ENCODE measurements around the gene CCND3. TPM values are rescaled to one million over a fixed set of nuclear protein-coding genes. Genes with fewer than 3 reads are reported as not detected.

The CCND3 gene
- total RNA-seq = 38.6 and 50.2 TPM in 2 replicates

DNA sequence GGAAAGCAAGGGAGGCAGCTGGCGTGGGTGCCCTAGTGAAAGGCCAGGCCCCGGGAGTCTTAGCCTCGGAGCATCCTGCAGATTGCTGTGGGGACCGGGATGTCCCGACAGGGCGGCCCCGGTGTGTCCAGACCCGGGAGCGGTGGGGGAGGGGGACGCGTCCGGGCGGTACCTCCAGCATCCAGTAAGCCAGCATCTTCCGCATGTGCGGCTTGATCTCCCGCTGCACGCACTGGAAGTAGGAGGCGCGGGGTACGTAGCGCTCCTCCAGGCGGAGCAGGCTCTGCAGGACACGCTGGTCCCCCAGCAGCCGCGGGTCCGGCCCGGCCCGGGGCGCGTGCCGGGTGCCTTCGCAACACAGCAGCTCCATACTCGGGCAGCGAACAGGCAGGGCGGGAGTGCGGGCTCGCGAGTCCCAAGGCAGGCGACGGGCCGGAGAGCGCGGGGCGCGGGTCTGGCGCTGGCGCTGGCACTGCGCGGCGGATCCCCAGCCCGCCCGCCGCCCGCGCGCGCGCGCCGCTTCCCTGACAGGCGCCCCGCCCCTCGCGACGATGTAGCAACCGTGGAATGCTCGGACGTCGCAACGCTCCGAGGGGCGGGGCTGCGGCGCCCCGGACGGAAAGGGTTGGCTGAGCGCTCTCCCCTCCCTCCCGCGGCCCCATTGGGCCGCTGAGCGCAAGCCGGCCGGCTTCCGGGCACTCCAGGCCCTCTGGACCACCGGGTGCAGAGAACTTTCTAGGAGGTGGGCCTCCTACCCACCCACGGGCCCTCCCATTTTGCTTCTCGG lies at the start of gene CCND3:
CCND3 (minus strand) TSS at position 529 of the 787 bp plus-strand sequence; CDS start at position 370, 159 bp downstream.

DNA sequence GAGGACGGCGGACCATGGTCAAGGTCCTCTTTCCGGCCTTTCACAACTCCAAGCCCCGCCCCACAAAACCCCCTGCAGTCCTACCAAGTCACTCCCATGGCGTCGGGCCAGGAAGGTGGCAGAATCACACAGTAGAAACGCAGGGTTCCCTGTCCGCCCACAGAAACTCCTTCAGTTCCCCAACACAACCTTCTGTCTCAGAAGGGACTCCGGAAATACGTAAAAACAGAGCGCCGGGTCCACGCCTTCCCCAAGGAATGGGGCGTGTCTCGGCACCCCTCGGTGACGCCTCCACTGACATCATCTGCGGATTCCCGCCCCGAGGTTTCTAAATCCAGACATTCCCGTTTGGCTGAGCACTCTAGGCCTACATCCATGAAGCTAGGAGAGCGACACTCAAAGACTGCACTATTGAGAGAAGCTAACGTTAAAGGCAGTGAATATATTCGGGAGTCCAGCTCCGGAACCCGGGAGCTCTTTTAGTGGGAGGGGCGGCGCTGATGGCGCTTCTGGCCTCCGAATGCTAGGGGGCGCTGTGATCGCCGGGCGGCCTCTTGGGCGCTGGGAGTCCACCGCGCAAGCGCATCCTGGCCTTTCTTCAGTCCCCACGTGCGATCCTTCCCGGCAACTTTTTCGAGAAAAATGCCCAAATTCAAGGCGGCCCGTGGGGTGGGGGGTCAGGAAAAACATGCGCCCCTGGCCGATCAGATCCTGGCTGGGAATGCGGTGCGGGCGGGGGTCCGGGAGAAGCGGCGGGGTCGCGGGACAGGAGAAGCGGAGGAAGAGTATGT lies 20.5 kb downstream of the CCND3 start, which contains the start of the genes BYSL and MED20:
BYSL (plus strand) TSS at position 579 of the 791 bp plus-strand sequence; CDS start at position 643, 64 bp downstream.
MED20 (minus strand) TSS at position 219 of the 791 bp plus-strand sequence; CDS start at position 98, 121 bp downstream.

DNA sequence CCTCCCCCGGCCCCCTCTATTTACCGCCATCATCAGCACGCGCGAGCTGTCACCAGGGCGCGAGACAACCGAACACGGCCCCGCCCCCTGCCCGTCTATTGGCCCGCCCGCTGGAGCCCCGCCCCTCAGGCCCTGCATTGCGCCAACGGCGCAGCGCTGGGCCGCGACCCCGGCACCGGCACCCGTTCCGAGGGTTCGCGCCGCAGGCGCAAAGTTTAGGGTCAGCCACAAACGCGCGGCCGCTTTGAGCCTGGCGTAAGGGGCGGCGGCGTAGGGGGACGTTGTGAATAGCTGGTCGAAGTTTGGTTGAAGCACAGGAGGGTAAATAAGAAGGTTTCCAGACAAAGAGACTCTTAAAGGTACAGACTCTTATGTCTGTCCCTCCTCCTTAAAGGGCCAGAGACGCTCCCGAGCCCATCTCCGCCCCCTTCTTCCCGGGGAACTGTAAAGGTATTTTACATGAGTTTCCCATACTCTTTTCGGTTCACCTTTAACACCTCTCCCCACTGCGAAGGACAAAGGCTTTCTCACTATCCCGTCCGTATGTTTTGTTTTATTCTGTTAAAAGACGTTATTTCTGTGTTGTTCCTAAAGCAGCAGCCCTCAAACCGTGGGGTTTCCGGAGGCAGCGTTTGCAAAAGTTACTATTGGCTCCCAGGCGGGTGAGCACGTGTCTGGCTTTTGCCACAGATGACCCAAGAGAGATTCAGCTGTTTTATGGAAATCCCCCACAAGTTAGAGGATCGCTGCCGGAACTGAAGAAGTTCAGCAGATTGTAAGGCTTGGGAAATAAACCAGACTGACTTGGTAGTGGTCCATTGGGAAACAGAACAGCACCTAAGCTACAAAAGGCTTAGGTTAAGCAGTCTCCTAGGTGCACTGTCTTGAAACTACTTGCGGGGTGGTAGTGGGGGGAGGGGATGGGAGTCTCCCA lies 46.0 kb downstream of the CCND3 start, which contains the start of gene USP49:
USP49 (minus strand) TSS at position 76 of the 934 bp plus-strand sequence. CDS start 88,392 bp downstream, outside the sequence.

Small RNA genes within 50 kb of the gene (small RNA-seq; reads per million reads assigned to genes)
- not detected for gene RF00019

Other genes starting within 250 kb of the CCND3 start
- 2.0 and 3.7 TPM in 2 replicates for gene TFEB, start 206.2 kb downstream of the CCND3 start, total RNA-seq
- not detected in 2 replicates for gene PGC, start 194.4 kb downstream of the CCND3 start, total RNA-seq
- gene FRS3, start 161.9 kb downstream of the CCND3 start, total RNA-seq = 1.1 and 1.8 TPM in 2 replicates
- gene PRICKLE4, start 161.0 kb downstream of the CCND3 start, total RNA-seq = 1.8 TPM in 1 of 2 replicates, not detected in the other
- 77.2 and 94.8 TPM in 2 replicates for gene TOMM6, start 154.1 kb downstream of the CCND3 start, total RNA-seq
- gene USP49, start 46.4 kb downstream of the CCND3 start, total RNA-seq = 2.0 and 2.2 TPM in 2 replicates
- gene MED20, start 20.7 kb downstream of the CCND3 start, total RNA-seq = 17.6 and 20.5 TPM in 2 replicates
- gene BYSL, start 20.3 kb downstream of the CCND3 start, total RNA-seq = 24.6 and 28.9 TPM in 2 replicates
- 20.2 and 20.9 TPM in 2 replicates for gene TAF8, start 108.7 kb upstream of the CCND3 start, total RNA-seq
- 4.5 and 5.5 TPM in 2 replicates for gene C6orf132, start 200.8 kb upstream of the CCND3 start, total RNA-seq
- gene GUCA1A, start 231.6 kb upstream of the CCND3 start, total RNA-seq = not detected in 2 replicates